Stimulated activated CD4-positive, alpha-beta T cell treated with anti-CD3 and anti-CD28 coated beads, Interleukin-1b, Interleukin-23, amount 100 ng/mL, for 4 hours (primary cell): ENCODE results near the gene SCGN.
"Not testable (repeated sequence)": the region's sequence is repeated elsewhere in the genome, so short reads cannot be mapped to it uniquely, and the experiment has no call there.

Experiments
- DNase-seq, 2 donors: peaks; one replicate each; pipeline ENCODE4 v3.0.0-alpha.2; 2020; ENCODE audit warnings: low read depth in 2 of 2

The SCGN gene

GRCh38 chr6:25727028-25727427, 75.0 kb downstream of the SCGN start:
- DNase-seq: no peak

GRCh38 chr6:25730907-25731306, 78.9 kb downstream of the SCGN start:
- DNase-seq: no peak

GRCh38 chr6:25731721-25732120, 79.7 kb downstream of the SCGN start:
- no peak for DNase-seq

- no peak for DNase-seq
Observed at GRCh38 chr6:25732468-25733198, 80.6 kb downstream of the SCGN start.

- no peak for DNase-seq
Observed at GRCh38 chr6:25735261-25735660, 83.2 kb downstream of the SCGN start.

GRCh38 chr6:25743868-25744267, 91.9 kb downstream of the SCGN start:
- DNase-seq: no peak

GRCh38 chr6:25745836-25746235, 93.8 kb downstream of the SCGN start:
- no peak for DNase-seq

- no peak for DNase-seq
Observed at GRCh38 chr6:25746968-25747367, 95.0 kb downstream of the SCGN start.

- no peak for DNase-seq
Observed at GRCh38 chr6:25747477-25747876, 95.5 kb downstream of the SCGN start.

- DNase-seq: no peak
Observed at GRCh38 chr6:25748049-25748448, 96.0 kb downstream of the SCGN start.

GRCh38 chr6:25748601-25749517, 96.8 kb downstream of the SCGN start:
- DNase-seq: not testable (repeated sequence)

- DNase-seq: no peak
Observed at GRCh38 chr6:25749837-25750236, 97.8 kb downstream of the SCGN start.

- no peak for DNase-seq
Observed at GRCh38 chr6:25750906-25751305, 98.9 kb downstream of the SCGN start.
